CD4-positive, alpha-beta T cell treated with Interleukin-6 at 100 ng/mL for 8 hours (primary cell): Measurements from ENCODE around the gene SSX2.
"Not testable (repeated sequence)": the region's sequence is repeated elsewhere in the genome, so short reads cannot be mapped to it uniquely, and the experiment has no call there.

Source experiments
- DNase-seq: peaks from one replicate; pipeline ENCODE4 v3.0.0-alpha.2; 2020; ENCODE audit warnings: mixed read lengths, low spot score

Gene SSX2, protein sequence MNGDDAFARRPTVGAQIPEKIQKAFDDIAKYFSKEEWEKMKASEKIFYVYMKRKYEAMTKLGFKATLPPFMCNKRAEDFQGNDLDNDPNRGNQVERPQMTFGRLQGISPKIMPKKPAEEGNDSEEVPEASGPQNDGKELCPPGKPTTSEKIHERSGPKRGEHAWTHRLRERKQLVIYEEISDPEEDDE

DNA sequence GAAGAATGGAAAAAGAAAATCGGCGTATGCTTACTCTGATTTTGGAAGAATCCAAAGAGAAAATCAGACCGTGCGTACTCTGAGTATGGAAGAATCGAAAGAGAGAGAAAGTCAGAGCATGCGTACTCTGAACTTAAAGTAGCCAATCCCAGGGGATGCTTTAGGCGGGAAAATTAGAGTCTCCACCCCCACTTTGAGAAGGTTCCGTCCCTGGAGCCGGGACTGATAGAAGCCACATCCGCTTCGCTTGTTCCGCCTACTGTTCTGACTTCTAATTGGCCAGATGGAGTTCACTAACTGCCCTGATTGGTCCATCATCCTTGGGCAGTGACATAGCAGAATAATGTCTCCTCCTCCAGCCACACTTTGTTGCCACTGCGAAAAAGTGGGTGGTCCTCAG, at the start of gene SSX2:
Gene SSX2, minus strand, starts transcription at position 101 of the 400 bp plus-strand sequence. CDS start 1,429 bp downstream, outside the sequence.
- DNase-seq, result not testable (repeated sequence)

DNA sequence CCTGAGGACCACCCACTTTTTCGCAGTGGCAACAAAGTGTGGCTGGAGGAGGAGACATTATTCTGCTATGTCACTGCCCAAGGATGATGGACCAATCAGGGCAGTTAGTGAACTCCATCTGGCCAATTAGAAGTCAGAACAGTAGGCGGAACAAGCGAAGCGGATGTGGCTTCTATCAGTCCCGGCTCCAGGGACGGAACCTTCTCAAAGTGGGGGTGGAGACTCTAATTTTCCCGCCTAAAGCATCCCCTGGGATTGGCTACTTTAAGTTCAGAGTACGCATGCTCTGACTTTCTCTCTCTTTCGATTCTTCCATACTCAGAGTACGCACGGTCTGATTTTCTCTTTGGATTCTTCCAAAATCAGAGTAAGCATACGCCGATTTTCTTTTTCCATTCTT, 44.0 kb upstream of the SSX2 start, which contains the start of gene SSX2B:
Gene SSX2B, plus strand, starts transcription at position 301 of the 400 bp plus-strand sequence. CDS start 1,429 bp downstream, outside the sequence.
- not testable (repeated sequence) for DNase-seq

DNA sequence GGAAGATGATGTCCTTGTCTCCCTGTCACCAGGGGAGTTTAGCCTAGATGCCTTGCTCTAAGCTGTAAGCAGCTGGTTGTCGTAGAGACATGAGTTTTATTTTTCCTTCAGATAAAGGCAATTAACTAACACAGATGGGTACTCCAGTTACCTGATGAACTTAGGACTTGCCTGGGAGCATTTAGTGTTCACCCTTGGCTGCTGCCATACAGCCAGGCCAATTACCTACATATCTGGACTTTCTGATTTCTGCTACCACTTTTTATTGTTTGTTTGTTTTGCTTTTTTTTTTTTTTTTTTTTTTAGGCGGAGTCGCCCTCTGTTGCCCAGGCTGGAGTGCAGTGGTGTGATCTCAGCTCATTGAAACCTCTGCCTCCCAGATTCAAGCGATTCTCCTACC, 14.9 kb downstream of the SSX2 start:
- not testable (repeated sequence) for DNase-seq

DNA sequence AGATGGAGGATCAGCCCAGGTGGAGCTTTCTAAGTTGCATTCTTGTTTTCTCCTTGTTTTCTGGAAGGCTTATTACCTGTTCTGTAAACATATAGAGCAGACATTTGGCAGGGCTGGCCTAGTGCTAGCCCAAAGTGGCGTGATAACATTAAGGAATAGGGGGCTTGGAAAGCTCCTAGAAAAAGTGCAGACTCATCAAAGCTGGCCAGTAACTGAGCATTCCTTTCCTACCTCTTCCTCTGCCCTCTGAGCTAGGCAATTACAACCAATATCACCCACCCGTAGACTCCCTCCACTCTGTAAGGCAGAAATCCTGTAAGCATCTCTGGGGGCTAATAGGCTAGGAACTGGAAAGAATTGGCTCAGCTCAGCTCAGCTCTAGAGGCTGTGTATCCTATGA, 44.8 kb downstream of the SSX2 start:
- not testable (repeated sequence) for DNase-seq

DNA sequence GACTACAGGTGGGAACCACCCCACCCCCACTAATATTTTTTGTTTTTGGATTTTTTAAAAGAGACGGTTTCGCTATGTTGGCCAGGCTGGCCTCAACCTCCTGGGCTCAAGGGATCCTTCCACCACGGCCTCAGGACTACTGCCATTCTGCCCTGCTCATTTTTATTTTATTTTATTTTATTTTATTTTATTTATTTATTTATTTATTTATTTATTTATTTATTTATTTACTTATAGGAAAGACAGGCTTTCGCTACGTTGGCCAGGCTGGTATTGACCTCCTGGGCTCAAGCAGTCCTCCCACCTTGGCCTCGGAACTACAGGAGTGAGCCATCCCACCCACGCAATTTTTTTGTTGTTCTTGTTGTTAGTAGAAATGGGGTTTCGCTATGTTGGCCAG, 51.5 kb downstream of the SSX2 start:
- not testable (repeated sequence) for DNase-seq

DNA sequence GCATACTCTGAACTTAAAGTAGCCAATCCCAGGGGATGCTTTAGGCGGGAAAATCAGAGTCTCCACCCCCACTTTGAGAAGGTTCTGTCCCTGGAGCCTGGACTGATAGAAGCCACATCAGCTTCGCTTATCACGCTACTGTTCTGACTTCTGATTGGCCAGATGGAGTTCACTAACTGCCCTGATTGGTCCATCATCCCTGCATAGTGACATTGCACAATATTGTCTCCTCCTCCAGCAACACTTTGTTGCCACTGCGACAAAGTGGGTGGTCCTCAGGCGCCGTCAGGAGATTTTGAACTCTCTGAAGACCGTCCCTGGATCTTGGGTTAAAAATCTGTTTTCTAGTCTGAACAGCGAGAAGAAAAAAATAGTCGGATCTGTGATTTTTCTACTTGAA, 52.2 kb downstream of the SSX2 start, which contains the start of gene SSX7:
Gene SSX7, minus strand, starts transcription at position 101 of the 400 bp plus-strand sequence. CDS start 1,428 bp downstream, outside the sequence.
- not testable (repeated sequence) for DNase-seq

DNA sequence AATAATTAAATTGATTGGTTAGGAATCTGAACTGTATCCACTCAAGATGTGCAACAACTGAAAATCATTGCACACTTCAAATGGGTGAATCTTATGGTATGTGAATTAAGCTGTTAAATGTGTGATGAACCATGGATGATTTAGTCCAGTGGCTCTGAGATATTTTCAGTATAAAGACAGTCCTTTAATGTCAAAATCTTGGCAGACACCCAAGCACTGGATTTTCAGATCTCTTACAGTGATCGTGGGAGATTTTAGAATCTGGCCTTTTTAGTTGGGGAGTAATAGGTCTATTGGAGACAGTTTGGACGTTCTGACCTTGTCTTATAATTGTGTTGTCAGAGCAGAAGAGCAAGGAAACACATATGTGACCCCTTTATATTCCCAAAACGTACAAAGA, 56.3 kb downstream of the SSX2 start:
- not testable (repeated sequence) for DNase-seq

DNA sequence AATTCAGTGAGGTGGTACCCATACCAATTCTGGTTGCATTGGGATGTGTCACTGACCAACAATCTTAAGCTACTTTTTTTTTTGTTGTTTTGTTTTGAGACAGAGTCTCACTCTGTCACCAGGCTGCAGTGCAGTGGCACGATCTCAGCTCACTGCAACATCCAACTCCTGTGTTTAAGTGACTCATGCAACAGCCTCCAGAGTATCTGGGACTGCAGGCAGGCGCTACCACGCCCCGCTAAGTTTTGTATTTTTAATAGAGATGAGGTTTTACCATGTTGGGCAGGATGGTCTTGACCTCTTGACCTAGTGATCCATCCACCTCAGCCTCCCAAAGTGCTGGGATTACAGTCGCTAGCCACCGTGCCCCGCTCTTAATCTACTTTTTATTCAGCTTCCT, 58.0 kb downstream of the SSX2 start:
- not testable (repeated sequence) for DNase-seq
